Activated T-cell treated with anti-CD3 and anti-CD28 coated beads, Interleukin-2, amount 50 U/mL, for 4 hours (primary cell): Measurements from ENCODE around the gene NDUFB10. TPM values are rescaled to one million over a fixed set of nuclear protein-coding genes. Genes with fewer than 3 reads are reported as not detected.
A peak's percentile ranks its signal among the peaks of the same experiment; 100 is the strongest.

Source experiments
- ATAC-seq, 2 donors: fragments of 200-7000 bp; cut with Tn5 transposase; one replicate each; pipeline ENCODE4 v1.10.0; 2021
- DNase-seq: peaks from one replicate; pipeline ENCODE4 v3.0.0-alpha.2; 2020
- H3K27me3 Mint-ChIP-seq: one replicate; pipeline ENCODE4 v1.8.0; 2021; ENCODE audit warnings: low read depth, mixed read lengths
- H3K36me3 Mint-ChIP-seq: one replicate; pipeline ENCODE4 v1.8.0; 2022; ENCODE audit warnings: mixed read lengths; ENCODE audit not compliant: insufficient read depth
- H3K4me1 Mint-ChIP-seq: one replicate; pipeline ENCODE4 v1.8.0; 2021; ENCODE audit warnings: low read depth, mixed read lengths
- H3K4me3 Mint-ChIP-seq: one replicate; pipeline ENCODE4 v1.8.0; 2021; ENCODE audit warnings: mild to moderate bottlenecking, moderate library complexity, mixed read lengths
- H3K9me3 Mint-ChIP-seq: one replicate; pipeline ENCODE4 v1.8.0; 2021; ENCODE audit warnings: mixed read lengths
- total RNA-seq, 3 donors: library from RNA; stranded (reverse); gene quantifications; one replicate each; pipeline ENCODE4 v1.2.1, GENCODE V29; 2021

Gene NDUFB10
- total RNA-seq, 3 donors from 2014 or later: 115 to 143 (median 117) TPM

DNA sequence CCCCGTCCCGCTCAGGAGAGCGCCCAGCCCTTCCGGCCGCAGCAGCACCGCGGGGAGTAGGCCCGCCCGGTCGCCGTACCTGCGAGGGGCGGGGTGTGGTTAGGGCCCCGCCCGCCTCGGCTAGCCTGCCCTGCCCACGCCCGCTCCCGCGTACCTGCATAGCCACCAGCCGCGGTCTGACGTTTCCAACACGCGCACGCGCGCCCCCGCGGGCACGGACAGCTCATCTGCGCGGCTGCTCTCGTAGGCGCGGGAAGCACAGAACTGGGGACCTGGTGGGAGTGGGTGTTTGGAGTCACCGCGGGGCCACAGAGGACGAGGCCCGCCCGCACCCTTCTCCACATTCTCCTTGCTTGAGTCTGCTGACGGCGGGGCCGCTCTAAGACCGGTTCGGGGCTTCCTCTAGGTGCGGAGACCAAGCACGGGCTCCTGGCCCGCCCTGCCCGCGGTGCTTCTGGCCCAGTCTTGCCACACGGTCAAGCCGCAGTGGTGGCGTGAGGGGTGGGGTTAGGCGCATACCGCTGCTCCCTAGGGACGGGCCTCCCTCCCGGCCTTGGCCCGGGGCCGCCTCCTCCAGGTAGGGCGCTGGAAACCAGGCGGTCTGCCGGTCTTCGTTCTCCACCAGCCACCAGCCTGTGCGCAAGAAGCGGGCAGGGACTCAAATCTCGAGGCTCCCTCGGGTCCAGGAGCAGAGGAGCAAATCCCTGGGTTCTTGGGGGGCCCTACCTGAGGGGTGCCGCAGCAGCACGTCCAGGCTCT is 20.1 kb downstream of the NDUFB10 start:
- ATAC-seq (peak in 1 of 2 donors; percentile 9), DNase-seq (peak; percentile 55)
- Mint-ChIP-seq H3K36me3 (peaks cover 21% of the 10 kb centered on the region), H3K4me3 (no peak overlapping the region), H3K9me3 (no peaks in the 10 kb centered on the region), H3K4me1 (peaks cover 8% of the 10 kb centered on the region), H3K27me3 (peaks cover 16% of the 10 kb centered on the region)

GRCh38 chr16:1980030-1980769 is 20.9 kb downstream of the NDUFB10 start:
- DNase-seq (no peak), ATAC-seq (no peak)
- H3K4me3 Mint-ChIP-seq: no peak overlapping the region
- H3K4me1 Mint-ChIP-seq: peaks cover 15% of the 10 kb centered on the region
- H3K27me3 Mint-ChIP-seq: peaks cover 16% of the 10 kb centered on the region
- no peaks in the 10 kb centered on the region for H3K9me3 Mint-ChIP-seq
- H3K36me3 Mint-ChIP-seq: peaks cover 16% of the 10 kb centered on the region

- H3K9me3 Mint-ChIP-seq: no peaks in the 10 kb centered on the region
- DNase-seq (no peak), ATAC-seq (no peak)
- peaks cover 13% of the 10 kb centered on the region for H3K36me3 Mint-ChIP-seq
- peaks cover 16% of the 10 kb centered on the region for H3K27me3 Mint-ChIP-seq
- H3K4me1 Mint-ChIP-seq: peaks cover 18% of the 10 kb centered on the region
- H3K4me3 Mint-ChIP-seq: no peak overlapping the region
These were observed 21.4 kb downstream of the NDUFB10 start for GRCh38 chr16:1980770-1981087.

- Mint-ChIP-seq H3K4me3 (peak within 1 kb of the TSS; percentile 78), H3K36me3 (peaks cover 8% of the 10 kb centered on the region), H3K4me1 (peaks cover 18% of the 10 kb centered on the region), H3K27me3 (peaks cover 16% of the 10 kb centered on the region), H3K9me3 (no peaks in the 10 kb centered on the region)
- DNase-seq: no peak
- no peak for ATAC-seq
These were observed 22.1 kb downstream of the NDUFB10 start, which contains the start of gene NOXO1 for GRCh38 chr16:1981398-1981836. NOXO1 (minus strand) TSS chr16:1981469; CDS start chr16:1981179, 290 bp downstream.

- Mint-ChIP-seq H3K4me3 (no peak overlapping the region), H3K9me3 (no peaks in the 10 kb centered on the region), H3K36me3 (peaks cover 8% of the 10 kb centered on the region), H3K27me3 (peaks cover 16% of the 10 kb centered on the region), H3K4me1 (peaks cover 18% of the 10 kb centered on the region)
- ATAC-seq (no peak), DNase-seq (no peak)
These were observed 22.7 kb downstream of the NDUFB10 start for GRCh38 chr16:1982013-1982433.

DNA sequence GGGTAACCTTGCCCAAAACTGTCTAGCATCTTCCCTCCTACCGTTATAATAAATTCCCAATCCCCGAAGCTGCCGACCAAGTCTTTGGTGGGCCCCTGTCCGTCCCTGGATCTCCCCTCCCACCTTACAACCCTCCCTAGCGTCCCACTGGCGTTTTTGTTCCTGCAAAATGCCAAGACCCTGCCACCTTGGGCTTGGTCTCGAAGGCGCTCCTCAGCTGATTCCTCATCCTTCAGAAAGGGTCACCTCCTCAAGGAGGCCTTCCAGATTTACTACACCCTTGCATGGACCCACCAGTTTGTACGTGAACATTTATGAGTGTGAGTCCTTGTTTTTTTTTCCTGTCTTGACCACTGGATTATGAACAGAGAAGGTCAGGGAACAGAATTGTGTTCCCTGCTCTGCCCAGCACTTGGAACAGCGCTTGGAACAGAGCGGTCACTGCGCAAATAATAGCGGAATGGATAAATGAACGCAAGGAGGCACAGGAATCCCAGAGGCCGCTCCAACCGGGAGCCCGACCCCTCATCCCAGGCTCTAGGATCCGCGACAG is 23.7 kb downstream of the NDUFB10 start:
- Mint-ChIP-seq H3K9me3 (no peaks in the 10 kb centered on the region), H3K36me3 (peaks cover 5% of the 10 kb centered on the region), H3K4me3 (peak overlapping the region; percentile 78), H3K4me1 (peaks cover 18% of the 10 kb centered on the region), H3K27me3 (peaks cover 16% of the 10 kb centered on the region)
- ATAC-seq: no peak
- DNase-seq: no peak

DNA sequence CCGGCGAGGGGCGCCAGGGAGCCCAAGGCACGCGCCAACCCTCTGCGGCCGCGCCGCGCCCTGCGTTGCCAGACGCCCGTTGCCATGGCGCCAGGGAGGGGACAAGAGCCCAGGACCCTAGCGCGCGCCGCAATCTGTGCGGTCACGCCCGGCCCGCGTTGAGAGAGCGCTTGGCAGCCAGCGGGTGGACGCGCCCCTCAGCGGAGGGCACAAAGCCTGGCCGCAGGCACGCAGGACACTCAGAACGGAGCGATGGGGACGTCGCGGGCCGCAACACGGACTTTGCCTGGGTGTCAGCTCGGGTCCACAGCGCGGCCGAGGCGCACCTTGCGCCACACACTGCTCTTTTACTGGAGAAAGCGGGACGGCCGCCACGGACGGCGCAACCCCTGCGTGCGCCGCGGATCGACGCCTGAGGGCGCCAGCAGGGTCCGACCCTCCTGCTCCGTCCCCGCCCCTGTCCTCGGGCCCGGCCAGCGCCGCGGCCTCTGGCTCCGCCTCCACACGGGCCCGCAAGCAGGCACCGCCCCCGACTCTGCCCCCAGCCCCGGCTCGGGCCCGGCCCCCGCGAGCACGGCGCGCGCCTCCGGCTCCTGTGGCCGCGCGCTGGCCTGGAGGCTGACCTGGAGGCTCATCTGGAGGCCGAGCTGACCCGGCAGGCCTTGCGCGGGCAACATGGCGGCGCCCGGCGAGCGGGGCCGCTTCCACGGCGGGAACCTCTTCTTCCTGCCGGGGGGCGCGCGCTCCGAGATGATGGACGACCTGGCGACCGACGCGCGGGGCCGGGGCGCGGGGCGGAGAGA is 24.4 kb downstream of the NDUFB10 start, which contains the start of gene GFER:
TSS of gene GFER (plus strand) at position 650 of the 803 bp plus-strand sequence. CDS start at position 676, 26 bp downstream.
- H3K4me1 Mint-ChIP-seq: peaks cover 18% of the 10 kb centered on the region
- no peaks in the 10 kb centered on the region for H3K9me3 Mint-ChIP-seq
- H3K27me3 Mint-ChIP-seq: peaks cover 19% of the 10 kb centered on the region
- peak within 1 kb of the TSS; percentile 83 for H3K4me3 Mint-ChIP-seq
- H3K36me3 Mint-ChIP-seq: peaks cover 3% of the 10 kb centered on the region
- DNase-seq (peak; percentile 42), ATAC-seq (peak; percentile 65 to 73)

DNA sequence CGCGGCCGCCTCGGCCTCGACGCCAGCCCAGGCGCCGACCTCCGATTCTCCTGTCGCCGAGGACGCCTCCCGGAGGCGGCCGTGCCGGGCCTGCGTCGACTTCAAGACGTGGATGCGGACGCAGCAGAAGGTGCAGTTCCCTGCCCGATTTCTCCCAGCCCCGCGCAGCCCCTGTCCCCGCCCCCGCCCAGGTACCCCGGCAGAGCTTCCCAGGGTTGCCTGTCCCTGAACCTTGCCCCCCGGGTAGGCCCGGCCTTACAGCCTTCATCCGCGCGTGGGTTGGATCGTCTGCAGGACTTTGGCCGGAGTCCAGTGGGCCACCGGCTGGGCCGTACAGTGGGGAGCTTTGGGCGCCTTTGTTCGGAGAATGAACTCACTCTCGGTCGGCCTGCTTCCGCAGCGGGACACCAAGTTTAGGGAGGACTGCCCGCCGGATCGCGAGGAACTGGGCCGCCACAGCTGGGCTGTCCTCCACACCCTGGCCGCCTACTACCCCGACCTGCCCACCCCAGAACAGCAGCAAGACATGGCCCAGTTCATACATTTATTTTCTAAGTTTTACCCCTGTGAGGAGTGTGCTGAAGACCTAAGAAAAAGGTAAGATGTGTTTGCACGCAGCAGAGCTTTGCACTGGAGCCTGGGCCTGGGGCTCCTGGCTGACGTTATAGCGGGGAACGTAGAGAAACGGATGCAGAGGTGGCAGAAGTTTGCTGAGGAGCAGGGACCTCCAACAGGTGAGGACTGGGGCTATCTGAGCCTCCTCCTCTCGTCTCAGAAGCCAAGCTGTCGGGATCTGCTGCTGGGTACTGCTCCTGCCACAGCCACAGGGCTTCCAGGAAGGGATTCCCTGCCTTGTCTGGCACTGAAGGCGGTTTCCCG is 25.2 kb downstream of the NDUFB10 start:
- Mint-ChIP-seq H3K4me1 (peaks cover 20% of the 10 kb centered on the region), H3K9me3 (no peaks in the 10 kb centered on the region), H3K4me3 (peak overlapping the region; percentile 83), H3K27me3 (peaks cover 27% of the 10 kb centered on the region), H3K36me3 (peaks cover 3% of the 10 kb centered on the region)
- ATAC-seq (peak; percentile 37 to 39), DNase-seq (no peak)

GRCh38 chr16:1985466-1986150 is 26.3 kb downstream of the NDUFB10 start:
- peaks cover 23% of the 10 kb centered on the region for H3K27me3 Mint-ChIP-seq
- peaks cover 3% of the 10 kb centered on the region for H3K36me3 Mint-ChIP-seq
- H3K4me3 Mint-ChIP-seq: peak overlapping the region; percentile 83
- no peak for DNase-seq
- no peaks in the 10 kb centered on the region for H3K9me3 Mint-ChIP-seq
- H3K4me1 Mint-ChIP-seq: peaks cover 22% of the 10 kb centered on the region
- ATAC-seq: no peak

- H3K4me3 Mint-ChIP-seq: no peak overlapping the region
- peaks cover 3% of the 10 kb centered on the region for H3K36me3 Mint-ChIP-seq
- H3K4me1 Mint-ChIP-seq: peaks cover 29% of the 10 kb centered on the region
- ATAC-seq: no peak
- DNase-seq: no peak
- no peaks in the 10 kb centered on the region for H3K9me3 Mint-ChIP-seq
- H3K27me3 Mint-ChIP-seq: peaks cover 14% of the 10 kb centered on the region
These were observed 27.9 kb downstream of the NDUFB10 start for GRCh38 chr16:1987198-1987597.

DNA sequence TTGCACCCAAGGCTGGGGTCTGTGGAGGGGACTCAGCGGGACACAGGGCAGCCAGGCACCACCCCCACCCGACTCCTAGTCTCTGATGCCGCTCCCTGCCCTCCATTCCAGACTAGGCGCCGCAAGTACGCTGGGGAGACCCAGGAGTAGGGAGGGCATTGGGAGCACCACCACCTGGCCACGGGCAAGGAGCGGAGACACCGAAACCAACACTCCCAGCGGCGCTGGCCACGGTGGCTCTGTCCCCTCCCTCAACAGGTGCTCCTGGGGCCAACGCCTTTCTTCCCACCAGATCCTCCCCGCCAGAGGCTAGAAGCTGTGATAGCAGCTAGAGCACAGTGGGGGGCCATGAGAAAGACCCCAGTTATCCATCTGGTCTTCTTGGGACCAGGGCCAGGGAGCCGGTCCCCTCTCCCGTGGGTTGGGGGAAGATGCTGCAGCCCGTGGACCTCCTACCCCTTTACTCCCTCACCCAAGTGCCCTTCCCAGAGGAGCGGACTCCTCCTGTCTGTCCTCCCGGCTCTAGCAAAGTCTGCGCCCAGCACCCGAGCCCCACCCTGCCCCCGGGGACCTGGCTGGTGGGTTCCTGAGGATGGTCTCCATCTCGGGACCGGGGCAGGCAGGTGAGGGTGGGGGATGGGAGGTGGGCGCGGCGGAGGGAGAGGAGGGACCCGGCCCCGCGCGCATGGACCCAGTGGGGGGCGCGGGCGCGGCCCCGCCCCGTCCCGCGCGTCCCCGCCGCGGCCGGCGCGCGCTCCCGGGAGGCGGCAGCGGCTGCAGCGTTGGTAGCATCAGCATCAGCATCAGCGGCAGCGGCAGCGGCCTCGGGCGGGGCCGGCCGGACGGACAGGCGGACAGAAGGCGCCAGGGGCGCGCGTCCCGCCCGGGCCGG is 30.1 kb downstream of the NDUFB10 start, which contains the start of gene SYNGR3:
TSS of gene SYNGR3 (plus strand) at position 762 of the 892 bp plus-strand sequence. CDS start 133 bp downstream, outside the sequence.
- H3K4me3 Mint-ChIP-seq: peak within 1 kb of the TSS; percentile 70
- peaks cover 11% of the 10 kb centered on the region for H3K27me3 Mint-ChIP-seq
- peaks cover 31% of the 10 kb centered on the region for H3K4me1 Mint-ChIP-seq
- no peaks in the 10 kb centered on the region for H3K9me3 Mint-ChIP-seq
- ATAC-seq (no peak), DNase-seq (no peak)
- peaks cover 3% of the 10 kb centered on the region for H3K36me3 Mint-ChIP-seq

- H3K36me3 Mint-ChIP-seq: peaks cover 3% of the 10 kb centered on the region
- no peak overlapping the region for H3K4me3 Mint-ChIP-seq
- no peaks in the 10 kb centered on the region for H3K9me3 Mint-ChIP-seq
- H3K27me3 Mint-ChIP-seq: peaks cover 11% of the 10 kb centered on the region
- ATAC-seq: no peak
- DNase-seq: no peak
- H3K4me1 Mint-ChIP-seq: peaks cover 26% of the 10 kb centered on the region
These were observed 30.7 kb downstream of the NDUFB10 start for GRCh38 chr16:1990101-1990350.
